Dendritic cell treated with granulocyte-macrophage colony-stimulating factor and Interleukin-4, amounts not matched to agents 40 ng/mL and 50 ng/mL, for 4 days (primary cell): Measurements from ENCODE around the gene LRGUK.
A peak's percentile ranks its signal among the peaks of the same experiment; 100 is the strongest.
"Not testable (repeated sequence)": the region's sequence is repeated elsewhere in the genome, so short reads cannot be mapped to it uniquely, and the experiment has no call there.

Source experiments
- H3K27ac Mint-ChIP-seq: one replicate; pipeline ENCODE4 v1.8.0; 2022; ENCODE audit warnings: mild to moderate bottlenecking, mixed read lengths
- H3K27me3 Mint-ChIP-seq: one replicate; pipeline ENCODE4 v1.8.0; 2022; ENCODE audit warnings: mild to moderate bottlenecking, mixed read lengths
- H3K36me3 Mint-ChIP-seq: one replicate; pipeline ENCODE4 v1.8.0; 2022; ENCODE audit warnings: low read depth, mixed read lengths
- H3K4me1 Mint-ChIP-seq: one replicate; pipeline ENCODE4 v1.8.0; 2022; ENCODE audit warnings: low read depth, mixed read lengths
- H3K4me3 Mint-ChIP-seq: one replicate; pipeline ENCODE4 v1.8.0; 2022; ENCODE audit warnings: mild to moderate bottlenecking, moderate library complexity, mixed read lengths
- H3K9me3 Mint-ChIP-seq: one replicate; pipeline ENCODE4 v1.8.0; 2022; ENCODE audit warnings: mixed read lengths
- intact Hi-C: fragments of 100-400 bp; cut with micrococcal nuclease; formaldehyde crosslinking; loops from one replicate; pipeline ENCODE4 v1.15.0; 2022

LRGUK gene

DNA sequence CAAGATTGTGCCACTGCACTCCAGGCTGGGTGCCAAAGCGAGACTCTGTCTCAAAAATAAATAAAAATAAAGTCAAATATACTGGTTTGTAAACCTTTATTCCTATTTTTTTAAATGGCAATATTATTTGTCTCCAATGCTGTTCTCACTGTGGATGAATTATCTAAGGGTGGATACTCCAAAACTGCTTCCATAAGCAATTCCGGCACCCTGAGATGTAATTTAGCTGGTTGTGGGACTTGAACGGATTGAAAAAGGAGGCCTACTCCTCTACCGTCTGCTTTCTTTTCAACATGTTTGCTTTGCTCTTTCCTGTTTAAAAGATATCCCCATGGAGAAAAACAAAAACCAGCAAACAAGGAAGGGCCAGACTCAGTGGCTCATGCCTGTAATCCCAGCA is 135.2 kb downstream of the LRGUK start:
- H3K36me3 Mint-ChIP-seq, result no peaks in the 10 kb centered on the region
- no peaks in the 10 kb centered on the region for H3K4me1 Mint-ChIP-seq
- H3K27ac Mint-ChIP-seq, result no peak overlapping the region
- peaks cover 16% of the 10 kb centered on the region for H3K9me3 Mint-ChIP-seq
- no peak overlapping the region for H3K4me3 Mint-ChIP-seq
- intact Hi-C loops, result no loop called here
- peaks cover 16% of the 10 kb centered on the region for H3K27me3 Mint-ChIP-seq

- Mint-ChIP-seq H3K36me3 (no peaks in the 10 kb centered on the region), H3K27ac (no peak overlapping the region), H3K9me3 (no peaks in the 10 kb centered on the region), H3K4me3 (no peak overlapping the region), H3K27me3 (peaks cover 16% of the 10 kb centered on the region), H3K4me1 (peaks cover 5% of the 10 kb centered on the region)
- intact Hi-C loops, result no loop called here
Observed at GRCh38 chr7:134276951-134277350, 149.8 kb downstream of the LRGUK start.

DNA sequence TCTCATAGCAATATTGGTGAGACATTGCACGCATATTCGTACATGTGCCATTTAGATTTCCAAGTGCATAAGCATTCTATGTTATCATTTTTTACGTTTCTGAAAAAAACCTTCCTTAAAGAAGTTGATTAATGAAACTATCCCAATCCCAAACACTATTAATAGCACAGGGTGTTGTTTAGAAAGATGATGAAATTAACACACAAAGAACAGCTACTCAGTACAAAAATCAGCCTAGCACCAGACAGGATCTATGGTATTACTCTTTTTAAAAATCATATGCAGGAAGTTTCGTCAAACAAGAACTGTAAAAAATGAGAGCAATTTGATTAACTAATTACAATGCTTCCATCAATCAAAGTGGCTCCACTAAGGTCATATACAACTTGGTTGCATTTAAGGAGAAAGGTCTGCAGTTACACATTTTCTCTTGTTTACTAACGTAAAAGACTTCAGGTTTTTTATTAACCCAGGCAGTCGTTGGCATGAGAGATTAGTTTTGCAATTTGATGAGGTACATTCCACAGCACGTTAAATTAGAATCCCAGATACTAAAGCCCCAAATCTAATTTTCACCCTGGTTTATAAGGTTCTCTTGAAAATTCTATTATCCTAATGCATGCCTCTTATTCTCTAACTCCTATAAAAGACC is 151.5 kb downstream of the LRGUK start:
- peaks cover 13% of the 10 kb centered on the region for H3K27me3 Mint-ChIP-seq
- H3K9me3 Mint-ChIP-seq, result no peaks in the 10 kb centered on the region
- no peak overlapping the region for H3K27ac Mint-ChIP-seq
- peaks cover 5% of the 10 kb centered on the region for H3K4me1 Mint-ChIP-seq
- no peak overlapping the region for H3K4me3 Mint-ChIP-seq
- intact Hi-C loops, result no loop called here
- no peaks in the 10 kb centered on the region for H3K36me3 Mint-ChIP-seq

DNA sequence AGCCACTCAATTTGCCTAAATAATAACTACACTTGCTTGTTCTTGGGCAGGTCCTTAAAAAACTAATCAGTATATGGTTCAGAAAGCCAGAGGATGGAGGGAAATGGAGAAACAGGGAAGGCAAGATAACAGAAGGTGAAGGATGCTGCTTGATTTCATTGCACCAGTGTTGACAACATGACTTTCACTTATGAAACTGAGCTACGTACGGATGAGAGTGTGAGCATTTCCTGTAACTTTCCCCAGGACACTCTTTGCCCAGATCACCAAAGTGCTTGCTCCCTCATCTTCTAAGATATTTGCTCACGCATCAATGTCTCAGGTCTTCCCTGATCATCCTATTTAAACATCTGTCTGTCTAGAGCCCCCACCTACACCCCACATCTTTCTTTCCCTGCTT is 152.2 kb downstream of the LRGUK start:
- intact Hi-C loops, result no loop called here
- H3K4me1 Mint-ChIP-seq, result peaks cover 5% of the 10 kb centered on the region
- peaks cover 17% of the 10 kb centered on the region for H3K27me3 Mint-ChIP-seq
- H3K9me3 Mint-ChIP-seq, result no peaks in the 10 kb centered on the region
- no peak overlapping the region for H3K4me3 Mint-ChIP-seq
- H3K27ac Mint-ChIP-seq, result no peak overlapping the region
- H3K36me3 Mint-ChIP-seq, result no peaks in the 10 kb centered on the region

DNA sequence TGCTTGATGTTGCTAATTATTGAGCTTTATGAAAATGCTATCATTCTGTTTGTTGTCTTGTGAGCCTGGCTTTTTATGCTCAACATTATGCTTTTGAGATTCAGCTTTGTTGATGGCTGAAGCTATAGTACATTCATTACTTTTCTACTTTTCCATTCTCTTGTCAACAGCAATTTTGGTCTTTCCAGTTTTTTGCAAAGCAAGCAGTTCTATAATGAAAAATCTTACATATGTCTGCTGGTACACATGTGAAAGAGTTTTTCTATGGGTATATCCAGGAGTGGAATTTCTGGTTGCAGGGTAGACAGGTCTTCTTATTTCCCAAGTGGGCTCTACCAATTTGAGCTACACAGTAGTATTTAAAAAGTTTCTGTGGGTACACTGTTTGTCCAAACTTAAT is 152.8 kb downstream of the LRGUK start:
- intact Hi-C loops, result no loop called here
- Mint-ChIP-seq H3K4me1 (peaks cover 5% of the 10 kb centered on the region), H3K36me3 (no peaks in the 10 kb centered on the region), H3K27ac (no peak overlapping the region), H3K4me3 (no peak overlapping the region), H3K27me3 (peaks cover 18% of the 10 kb centered on the region), H3K9me3 (no peaks in the 10 kb centered on the region)

DNA sequence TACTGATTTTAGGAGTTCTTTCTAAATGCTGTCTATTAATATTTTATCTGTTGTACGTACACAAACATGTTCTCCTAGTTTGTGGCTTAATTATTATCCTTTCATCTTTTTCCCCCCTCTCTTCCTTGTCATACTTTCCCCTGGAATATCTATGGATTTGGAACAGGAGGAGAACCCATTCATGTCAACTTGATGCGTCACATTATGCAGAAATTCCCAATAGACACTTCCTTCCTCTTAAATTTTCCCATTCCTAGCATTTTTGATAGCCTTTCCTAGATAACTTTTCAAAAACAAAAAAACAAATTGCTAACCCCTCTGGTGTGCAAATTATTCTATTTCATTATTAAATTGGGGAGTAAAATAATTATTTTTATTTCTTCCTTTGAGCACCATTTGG is 153.4 kb downstream of the LRGUK start:
- Mint-ChIP-seq H3K4me1 (peaks cover 5% of the 10 kb centered on the region), H3K4me3 (no peak overlapping the region), H3K27me3 (peaks cover 18% of the 10 kb centered on the region), H3K9me3 (no peaks in the 10 kb centered on the region), H3K36me3 (no peaks in the 10 kb centered on the region), H3K27ac (no peak overlapping the region)
- intact Hi-C loops, result no loop called here

DNA sequence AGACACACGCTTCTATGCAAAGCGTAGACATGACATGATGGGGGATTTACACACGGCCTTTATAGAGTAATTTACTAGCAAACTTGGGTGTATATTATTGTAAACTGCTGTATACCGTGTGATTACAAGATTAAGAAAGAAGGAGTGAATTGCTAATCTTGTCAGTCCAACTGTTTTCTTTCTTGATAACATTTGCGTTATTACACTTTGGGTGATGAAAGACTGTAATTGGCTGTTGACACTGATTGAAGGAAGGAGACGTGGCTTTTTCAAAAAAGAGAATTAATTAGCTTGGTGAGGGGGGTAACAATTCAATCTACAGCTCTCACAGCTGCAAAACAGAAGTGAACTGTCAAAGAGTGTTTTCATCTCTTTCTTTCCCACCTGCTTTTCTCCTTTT is 156.9 kb downstream of the LRGUK start:
- H3K27me3 Mint-ChIP-seq, result peaks cover 11% of the 10 kb centered on the region
- intact Hi-C loops, result no loop called here

GRCh38 chr7:134284952-134285351 is 157.8 kb downstream of the LRGUK start:
- Mint-ChIP-seq H3K9me3 (peaks cover 6% of the 10 kb centered on the region), H3K27ac (no peak overlapping the region), H3K4me3 (no peak overlapping the region), H3K27me3 (peaks cover 8% of the 10 kb centered on the region), H3K4me1 (peaks cover 12% of the 10 kb centered on the region), H3K36me3 (peaks cover 1% of the 10 kb centered on the region)
- intact Hi-C loops, result no loop called here

More for the DNA sequence above, 156.9 kb downstream of the LRGUK start:
- Mint-ChIP-seq H3K36me3 (no peaks in the 10 kb centered on the region), H3K9me3 (peaks cover 6% of the 10 kb centered on the region), H3K4me1 (peaks cover 16% of the 10 kb centered on the region), H3K4me3 (no peak overlapping the region), H3K27ac (no peak overlapping the region)

GRCh38 chr7:134287916-134288659 is 160.9 kb downstream of the LRGUK start:
- Mint-ChIP-seq H3K9me3 (peaks cover 6% of the 10 kb centered on the region), H3K27ac (no peak overlapping the region), H3K36me3 (peaks cover 11% of the 10 kb centered on the region), H3K4me3 (no peak overlapping the region), H3K27me3 (peaks cover 5% of the 10 kb centered on the region), H3K4me1 (peaks cover 19% of the 10 kb centered on the region)
- intact Hi-C loops, result no loop called here

GRCh38 chr7:134289423-134289822 is 162.3 kb downstream of the LRGUK start:
- Mint-ChIP-seq H3K27ac (no peak overlapping the region), H3K9me3 (peaks cover 6% of the 10 kb centered on the region), H3K4me1 (peaks cover 32% of the 10 kb centered on the region), H3K36me3 (peaks cover 17% of the 10 kb centered on the region), H3K4me3 (no peak overlapping the region), H3K27me3 (peaks cover under 1% of the 10 kb centered on the region)
- intact Hi-C loops, result no loop called here

- Mint-ChIP-seq H3K27me3 (no peaks in the 10 kb centered on the region), H3K4me1 (peaks cover 36% of the 10 kb centered on the region), H3K27ac (no peak overlapping the region), H3K9me3 (peaks cover 6% of the 10 kb centered on the region), H3K36me3 (peaks cover 21% of the 10 kb centered on the region), H3K4me3 (no peak overlapping the region)
- intact Hi-C loops, result no loop called here
Observed at GRCh38 chr7:134289841-134290240, 162.7 kb downstream of the LRGUK start.

DNA sequence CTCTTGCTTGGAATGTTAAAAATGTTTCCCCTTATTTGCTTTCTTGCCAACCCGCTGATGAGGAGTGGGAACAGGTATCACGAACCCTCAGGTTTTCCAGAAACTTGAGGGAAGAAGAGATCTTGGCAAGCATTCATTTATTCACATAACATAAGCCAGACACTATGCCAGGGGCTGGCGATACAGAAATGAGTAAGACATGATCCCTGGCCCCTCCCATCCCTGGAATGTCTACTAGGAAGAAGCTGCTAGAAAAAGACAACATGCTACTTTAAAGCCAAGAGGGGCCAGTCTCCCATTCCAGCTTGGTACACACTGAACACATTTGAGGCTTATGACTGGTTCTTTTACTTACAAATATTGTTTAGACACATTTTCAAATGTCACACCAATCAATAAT is 163.1 kb downstream of the LRGUK start:
- H3K4me1 Mint-ChIP-seq, result peaks cover 37% of the 10 kb centered on the region
- no peaks in the 10 kb centered on the region for H3K27me3 Mint-ChIP-seq
- H3K27ac Mint-ChIP-seq, result no peak overlapping the region
- H3K36me3 Mint-ChIP-seq, result peaks cover 26% of the 10 kb centered on the region
- peaks cover 6% of the 10 kb centered on the region for H3K9me3 Mint-ChIP-seq
- no peak overlapping the region for H3K4me3 Mint-ChIP-seq
- intact Hi-C loops, result no loop called here

DNA sequence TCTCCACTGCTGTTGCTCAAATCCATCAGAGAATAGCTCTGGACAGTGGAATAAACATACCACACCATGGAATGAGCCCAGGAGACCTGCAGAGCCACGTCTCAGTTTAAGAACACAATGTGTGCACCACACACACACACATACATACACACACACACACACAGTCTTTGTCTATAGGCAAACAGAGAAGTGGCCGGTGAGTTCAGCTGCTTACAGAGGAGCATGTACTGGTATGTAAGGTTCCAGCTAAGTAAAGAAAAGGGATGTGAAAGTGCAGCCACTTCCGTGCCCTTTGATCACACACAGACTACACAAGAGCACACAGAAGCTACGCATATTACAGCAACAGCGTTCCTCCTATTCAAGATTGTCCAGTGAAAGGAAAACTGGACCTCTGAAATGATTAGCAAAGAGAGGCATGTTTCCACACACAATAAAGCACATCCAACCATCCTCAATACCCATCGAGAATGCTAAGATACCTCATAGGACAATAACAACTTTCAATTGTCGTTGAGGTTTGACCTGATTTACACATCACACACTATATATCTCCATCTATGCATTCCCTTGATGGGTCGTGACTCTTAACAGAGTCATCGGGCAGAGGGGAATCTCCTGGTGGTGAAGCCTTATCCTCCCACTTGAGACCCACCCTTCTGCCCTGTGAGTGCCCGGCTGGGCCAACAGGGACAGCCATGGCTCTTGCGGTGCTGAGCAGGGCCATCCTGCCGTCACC is 166.0 kb downstream of the LRGUK start:
- Mint-ChIP-seq H3K4me3 (no peak overlapping the region), H3K9me3 (peaks cover 9% of the 10 kb centered on the region), H3K4me1 (peaks cover 33% of the 10 kb centered on the region), H3K27me3 (no peaks in the 10 kb centered on the region), H3K36me3 (peaks cover 43% of the 10 kb centered on the region), H3K27ac (peak overlapping the region; percentile 74)
- intact Hi-C loops, result no loop called here

DNA sequence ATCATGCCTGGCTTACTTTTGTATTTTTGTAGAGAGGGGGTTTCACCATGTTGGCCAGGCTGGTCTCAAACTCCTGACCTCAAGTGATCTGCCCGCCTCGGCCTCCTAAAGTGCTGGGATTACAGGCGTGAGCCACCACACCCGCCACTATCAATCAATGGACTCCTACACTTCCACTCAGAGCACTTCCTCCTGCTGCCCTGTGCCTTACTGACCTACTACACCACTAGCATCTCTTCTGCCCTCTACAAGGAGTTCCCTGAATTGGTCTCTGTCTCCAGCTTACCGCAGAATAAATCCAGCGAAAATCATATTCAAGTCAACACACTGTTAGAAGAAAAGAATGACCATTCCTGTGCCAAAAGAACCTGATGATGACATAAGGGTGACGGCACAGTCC is 168.8 kb downstream of the LRGUK start:
- H3K9me3 Mint-ChIP-seq, H3K27me3 Mint-ChIP-seq, intact Hi-C loops, H3K4me3 Mint-ChIP-seq: not testable (repeated sequence)
- Mint-ChIP-seq H3K4me1 (peaks cover 26% of the 10 kb centered on the region), H3K27ac (peak overlapping the region; percentile 51), H3K36me3 (peaks cover 57% of the 10 kb centered on the region)
